HG03095 (cell line): ENCODE measurements around the gene OR8H2.
"Not testable (repeated sequence)": the region's sequence is repeated elsewhere in the genome, so short reads cannot be mapped to it uniquely, and the experiment has no call there.

Source experiments
- ATAC-seq: cut with Tn5 transposase; IDR thresholded peaks from one replicate; pipeline ENCODE4 v1.9.1; 2021; ENCODE audit warnings: moderate library complexity; ENCODE audit not compliant: unreplicated experiment

The OR8H2 gene, protein sequence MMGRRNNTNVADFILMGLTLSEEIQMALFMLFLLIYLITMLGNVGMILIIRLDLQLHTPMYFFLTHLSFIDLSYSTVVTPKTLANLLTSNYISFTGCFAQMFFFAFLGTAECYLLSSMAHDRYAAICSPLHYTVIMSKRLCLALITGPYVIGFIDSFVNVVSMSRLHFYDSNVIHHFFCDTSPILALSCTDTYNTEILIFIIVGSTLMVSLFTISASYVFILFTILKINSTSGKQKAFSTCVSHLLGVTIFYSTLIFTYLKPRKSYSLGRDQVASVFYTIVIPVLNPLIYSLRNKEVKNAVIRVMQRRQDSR

DNA sequence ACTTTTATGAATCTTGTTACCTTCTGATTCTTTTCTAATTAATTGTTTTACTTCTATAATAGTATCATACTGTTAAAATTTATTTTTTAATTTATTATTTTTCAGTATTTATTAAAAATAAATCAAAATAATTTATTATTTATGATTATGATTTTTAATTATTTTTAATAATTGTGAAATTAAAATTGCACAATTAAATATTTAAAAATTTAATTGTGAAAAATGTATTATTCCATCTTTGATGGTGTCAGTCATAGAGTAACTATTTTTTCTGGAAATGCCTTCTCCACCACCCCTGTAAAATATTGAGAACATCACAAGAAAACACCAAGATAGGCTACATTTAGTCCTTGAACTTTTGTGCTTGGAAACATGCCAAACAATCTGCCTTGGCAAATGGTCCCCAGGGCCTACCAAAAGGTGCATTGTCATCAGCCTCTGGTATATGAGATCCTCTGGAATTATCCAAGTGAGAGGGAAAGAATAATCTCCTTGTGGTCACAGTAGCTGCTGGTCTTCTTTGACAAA, at the start of gene OR8H2:
TSS of gene OR8H2 (plus strand) at position 478 of the 528 bp plus-strand sequence. CDS start 1,356 bp downstream, outside the sequence.
- ATAC-seq, result no peak

DNA sequence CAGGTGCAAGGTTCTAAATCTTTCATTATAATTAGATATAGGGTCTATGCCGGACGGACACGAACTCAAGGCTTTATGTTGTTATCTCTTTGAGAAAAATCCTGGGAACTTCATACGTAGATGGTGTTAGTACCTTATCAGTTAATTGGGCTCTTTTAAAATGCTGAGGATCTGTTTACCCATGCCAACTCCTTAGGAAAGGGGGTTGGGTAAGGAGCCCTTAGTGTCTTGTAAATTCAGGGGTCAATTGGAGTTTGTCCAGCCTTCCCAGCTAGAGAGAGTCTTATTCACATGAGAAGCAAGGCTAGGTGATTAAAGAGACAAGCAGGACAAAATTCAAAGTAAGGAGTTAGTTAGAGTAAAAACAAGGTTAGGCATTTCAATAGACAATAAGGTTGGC, 47.1 kb upstream of the OR8H2 start:
- not testable (repeated sequence) for ATAC-seq

DNA sequence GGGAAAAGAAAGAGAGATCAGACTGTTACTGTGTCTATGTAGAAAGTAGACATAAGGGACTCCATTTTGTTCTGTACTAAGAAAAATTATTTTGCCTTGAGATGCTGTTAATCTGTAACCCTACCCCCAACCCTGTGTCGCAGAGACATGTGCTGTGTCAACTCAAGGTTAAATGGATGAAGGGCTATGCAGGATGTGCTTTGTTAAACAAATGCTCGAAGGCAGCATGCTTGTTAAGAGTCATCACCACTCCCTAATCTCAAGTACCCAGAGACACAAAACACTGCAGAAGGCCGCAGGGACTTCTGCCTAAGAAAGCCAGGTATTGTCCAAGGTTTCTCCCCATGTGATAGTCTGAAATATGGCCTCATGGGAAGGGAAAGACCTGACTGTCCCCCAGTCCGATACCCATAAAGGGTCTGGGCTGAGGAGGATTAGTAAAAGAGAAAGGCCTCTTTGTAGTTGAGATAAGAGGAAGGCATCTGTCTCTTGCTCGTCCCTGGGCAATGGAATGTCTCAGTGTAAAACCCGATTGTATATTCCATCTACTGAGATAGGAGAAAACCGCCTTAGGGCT, 45.7 kb upstream of the OR8H2 start:
- ATAC-seq, result not testable (repeated sequence)

DNA sequence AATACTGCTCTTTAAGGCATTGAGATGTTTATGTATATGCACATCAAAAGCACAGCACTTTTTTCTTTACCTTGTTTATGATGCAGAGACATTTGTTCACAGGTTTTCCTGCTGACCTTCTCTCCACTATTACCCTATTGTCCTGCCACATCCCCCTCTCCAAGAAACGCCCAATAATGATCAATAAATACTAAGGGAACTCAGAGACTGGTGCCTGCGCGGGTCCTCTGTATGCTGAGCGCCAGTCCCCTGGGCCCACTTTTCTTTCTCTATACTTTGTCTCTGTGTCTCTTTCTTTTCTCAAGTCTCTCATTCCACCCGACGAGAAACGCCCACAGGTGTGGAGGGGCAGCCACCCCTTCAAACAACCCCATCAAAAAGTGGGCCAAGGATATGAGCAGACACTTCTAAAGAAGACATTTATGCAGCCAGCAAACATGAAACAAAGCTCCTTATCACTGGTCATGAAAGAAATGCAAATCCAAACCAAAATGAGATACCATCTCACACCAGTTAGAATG, 45.2 kb upstream of the OR8H2 start:
- not testable (repeated sequence) for ATAC-seq

DNA sequence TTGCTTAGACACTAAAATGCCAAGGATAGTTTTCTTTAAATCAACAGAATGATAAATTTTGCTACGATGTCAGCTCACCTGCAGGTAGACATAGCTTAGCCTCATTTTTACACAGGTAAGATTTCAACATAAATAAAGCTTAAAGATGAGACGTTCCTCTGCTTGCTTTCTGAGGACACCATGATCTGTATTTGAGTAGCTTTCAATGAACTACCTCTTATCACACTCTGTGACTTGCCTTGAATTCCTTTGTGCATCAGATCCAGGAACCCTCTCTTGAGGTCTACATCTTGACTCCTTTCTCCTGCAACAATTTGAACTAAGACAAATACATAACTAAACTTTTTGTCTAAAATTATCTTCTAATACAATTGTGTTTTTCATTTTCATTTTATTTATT, 36.5 kb upstream of the OR8H2 start:
- ATAC-seq, result no peak

DNA sequence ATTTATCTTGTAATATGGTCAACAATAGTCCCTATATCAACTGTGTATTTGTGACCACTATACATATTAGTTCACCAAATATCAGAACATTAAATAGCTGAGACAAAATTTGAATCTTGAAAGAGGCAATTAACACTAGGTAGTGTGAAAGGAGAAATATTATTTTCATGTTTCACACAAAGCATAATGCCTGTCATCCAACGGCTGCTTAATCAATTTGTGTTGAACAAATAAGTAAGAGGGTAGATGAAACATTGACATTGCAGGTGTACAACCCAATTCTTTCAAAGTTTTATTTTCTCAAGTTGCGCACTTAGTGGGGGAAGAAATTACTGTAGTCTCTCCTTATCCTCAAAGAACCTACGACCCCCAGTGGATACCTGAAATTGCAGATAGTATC, 13.8 kb upstream of the OR8H2 start:
- no peak for ATAC-seq

DNA sequence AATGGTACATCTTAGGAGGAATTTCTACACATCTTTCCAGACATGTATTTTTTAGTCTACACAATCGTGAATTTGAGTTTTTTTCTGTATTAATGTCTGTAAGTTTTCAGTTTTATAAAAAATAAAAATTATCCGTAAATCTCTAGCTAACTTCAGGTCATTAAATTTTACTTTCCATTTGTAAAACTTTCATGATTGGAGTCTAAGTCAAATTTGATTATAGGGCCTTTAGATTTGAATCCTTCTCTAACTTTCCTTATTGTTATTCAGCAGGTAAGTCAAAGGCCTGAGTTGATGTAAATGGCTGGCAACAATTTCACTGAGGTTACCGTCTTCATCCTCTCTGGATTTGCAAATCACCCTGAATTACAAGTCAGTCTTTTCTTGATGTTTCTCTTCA, 10.5 kb upstream of the OR8H2 start, which contains the start of gene OR8I2:
TSS of gene OR8I2 (plus strand) at position 301 of the 400 bp plus-strand sequence. CDS start at position 301, 0 bp downstream.
- ATAC-seq, result no peak

DNA sequence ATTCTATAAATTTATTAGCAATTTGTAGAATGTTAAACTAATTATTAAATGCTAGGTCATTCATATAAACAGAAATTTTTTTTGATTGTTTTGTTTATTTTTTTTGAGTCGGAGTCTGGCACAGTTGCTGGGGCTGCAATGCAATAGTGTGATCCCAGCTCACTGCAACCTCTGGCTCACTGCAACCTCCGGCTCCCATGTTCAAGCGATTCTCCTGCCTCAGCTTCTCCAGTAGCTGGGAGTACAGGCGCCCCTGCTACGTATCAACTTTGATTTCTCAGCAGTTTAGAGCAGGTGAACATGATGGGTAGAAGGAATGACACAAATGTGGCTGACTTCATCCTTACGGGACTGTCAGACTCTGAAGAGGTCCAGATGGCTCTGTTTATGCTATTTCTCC, 18.6 kb downstream of the OR8H2 start, which contains the start of gene OR8H3:
TSS of gene OR8H3 (plus strand) at position 301 of the 400 bp plus-strand sequence. CDS start at position 301, 0 bp downstream.
- ATAC-seq, result no peak

DNA sequence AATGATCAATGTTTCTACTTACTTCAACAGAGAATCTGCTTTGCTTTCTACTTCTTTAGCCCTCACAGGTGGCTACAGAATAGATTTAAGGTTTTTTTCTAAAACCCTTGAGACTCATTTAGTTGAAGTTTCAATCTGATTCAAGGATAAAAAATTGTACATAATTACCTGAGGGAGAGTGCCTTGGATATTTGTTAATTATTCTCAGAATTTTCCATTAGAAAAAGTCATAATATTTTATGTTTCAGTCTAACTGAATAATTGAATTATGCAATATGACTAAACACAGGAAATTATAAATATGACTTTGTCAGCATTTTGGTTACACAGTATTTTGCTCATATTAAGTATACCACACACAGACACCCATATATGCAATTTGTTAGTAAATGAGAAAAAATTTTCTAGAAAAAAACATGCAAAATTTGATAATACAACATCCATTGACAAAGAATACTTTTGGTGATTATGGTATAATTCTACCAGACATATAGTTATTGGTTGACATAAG, 36.7 kb downstream of the OR8H2 start, which contains the start of gene OR8J3:
TSS of gene OR8J3 (minus strand) at position 51 of the 511 bp plus-strand sequence. CDS start 2,483 bp downstream, outside the sequence.
- ATAC-seq, result no peak

DNA sequence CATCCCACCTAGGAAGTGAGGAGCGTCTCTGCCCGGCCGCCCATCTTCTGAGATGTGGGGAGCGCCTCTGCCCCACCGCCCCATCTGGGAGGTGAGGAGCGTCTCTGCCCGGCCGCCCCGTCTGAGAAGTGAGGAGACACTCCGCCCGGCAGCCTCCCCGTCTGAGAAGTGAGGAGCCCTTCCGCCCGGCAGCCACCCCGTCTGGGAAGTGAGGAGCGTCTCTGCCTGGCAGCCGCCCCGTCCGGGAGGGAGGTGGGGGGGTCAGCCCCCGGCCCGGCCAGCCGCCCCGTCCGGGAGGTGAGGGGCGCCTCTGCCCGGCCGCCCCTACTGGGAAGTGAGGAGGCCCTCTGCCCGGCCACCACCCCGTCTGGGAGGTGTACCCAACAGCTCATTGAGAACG, 40.2 kb downstream of the OR8H2 start:
- ATAC-seq, result not testable (repeated sequence)

DNA sequence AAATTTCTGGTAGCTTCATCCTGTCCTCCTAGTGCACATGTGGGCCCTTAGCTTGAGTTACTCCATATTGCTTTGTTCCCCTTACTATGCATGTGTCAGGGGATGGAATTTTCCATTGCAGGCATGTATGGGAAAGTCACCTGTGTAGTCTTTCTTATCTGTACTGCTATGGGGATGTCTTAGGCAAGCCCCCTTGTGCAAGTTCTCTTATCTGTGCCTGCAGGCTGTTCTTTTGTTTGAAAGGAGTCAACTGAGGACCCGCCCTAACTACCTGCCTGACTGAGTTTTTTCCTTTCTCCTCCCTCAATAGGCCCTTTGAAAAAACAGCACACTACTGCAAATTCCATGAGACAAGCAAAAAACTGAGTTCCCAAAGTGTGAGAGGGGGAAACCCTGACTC, 47.9 kb downstream of the OR8H2 start:
- ATAC-seq, result no peak

DNA sequence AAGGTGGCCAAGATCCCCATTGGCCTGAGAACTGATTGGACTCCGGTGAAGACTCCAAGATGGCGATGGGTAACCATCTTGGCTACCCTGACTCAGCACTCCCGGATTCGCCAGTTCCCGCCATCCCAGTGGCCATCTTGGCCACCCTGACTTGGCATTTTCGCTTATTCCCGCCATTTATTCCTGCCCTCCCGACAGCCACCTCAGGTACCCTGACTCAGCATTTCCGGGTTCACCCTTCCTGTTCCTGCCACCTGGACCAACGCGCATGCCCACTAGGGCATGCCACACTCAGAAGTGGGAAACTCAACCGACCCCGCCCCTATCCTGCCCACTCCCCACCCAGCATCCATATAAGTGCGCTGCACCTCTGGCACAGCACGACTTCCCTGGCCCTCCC, 48.8 kb downstream of the OR8H2 start:
- no peak for ATAC-seq
